Measurements from ENCODE around the gene CHRNA5. TPM values are rescaled to one million over a fixed set of nuclear protein-coding genes. Genes with fewer than 3 reads are reported as not detected.

The CHRNA5 gene
- total RNA-seq, 2 experiments from 2014 or later: 2.0 to 2.7 TPM

- no peak for DNase-seq
- Mint-ChIP-seq H3K4me3 (no peak overlapping the region), H3K9me3 (no peaks in the 10 kb centered on the region), H3K36me3 (ENCODE audit: low read depth) (no peaks in the 10 kb centered on the region), H3K4me1 (ENCODE audit: low read depth) (no peaks in the 10 kb centered on the region), H3K27ac (no peak overlapping the region), H3K27me3 (no peaks in the 10 kb centered on the region)
- CTCF ChIA-PET: no interaction called here
- TF ChIP-seq, protein P1, sequence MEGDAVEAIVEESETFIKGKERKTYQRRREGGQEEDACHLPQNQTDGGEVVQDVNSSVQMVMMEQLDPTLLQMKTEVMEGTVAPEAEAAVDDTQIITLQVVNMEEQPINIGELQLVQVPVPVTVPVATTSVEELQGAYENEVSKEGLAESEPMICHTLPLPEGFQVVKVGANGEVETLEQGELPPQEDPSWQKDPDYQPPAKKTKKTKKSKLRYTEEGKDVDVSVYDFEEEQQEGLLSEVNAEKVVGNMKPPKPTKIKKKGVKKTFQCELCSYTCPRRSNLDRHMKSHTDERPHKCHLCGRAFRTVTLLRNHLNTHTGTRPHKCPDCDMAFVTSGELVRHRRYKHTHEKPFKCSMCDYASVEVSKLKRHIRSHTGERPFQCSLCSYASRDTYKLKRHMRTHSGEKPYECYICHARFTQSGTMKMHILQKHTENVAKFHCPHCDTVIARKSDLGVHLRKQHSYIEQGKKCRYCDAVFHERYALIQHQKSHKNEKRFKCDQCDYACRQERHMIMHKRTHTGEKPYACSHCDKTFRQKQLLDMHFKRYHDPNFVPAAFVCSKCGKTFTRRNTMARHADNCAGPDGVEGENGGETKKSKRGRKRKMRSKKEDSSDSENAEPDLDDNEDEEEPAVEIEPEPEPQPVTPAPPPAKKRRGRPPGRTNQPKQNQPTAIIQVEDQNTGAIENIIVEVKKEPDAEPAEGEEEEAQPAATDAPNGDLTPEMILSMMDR (IDR thresholded peaks at IDR 0.05): no peak
- intact Hi-C loops (cut with micrococcal nuclease): no loop called here
- POLR2A ChIA-PET: no interaction called here
- no peak for ATAC-seq
Observed at GRCh38 chr15:78573416-78573815, 8.1 kb downstream of the CHRNA5 start.

DNA sequence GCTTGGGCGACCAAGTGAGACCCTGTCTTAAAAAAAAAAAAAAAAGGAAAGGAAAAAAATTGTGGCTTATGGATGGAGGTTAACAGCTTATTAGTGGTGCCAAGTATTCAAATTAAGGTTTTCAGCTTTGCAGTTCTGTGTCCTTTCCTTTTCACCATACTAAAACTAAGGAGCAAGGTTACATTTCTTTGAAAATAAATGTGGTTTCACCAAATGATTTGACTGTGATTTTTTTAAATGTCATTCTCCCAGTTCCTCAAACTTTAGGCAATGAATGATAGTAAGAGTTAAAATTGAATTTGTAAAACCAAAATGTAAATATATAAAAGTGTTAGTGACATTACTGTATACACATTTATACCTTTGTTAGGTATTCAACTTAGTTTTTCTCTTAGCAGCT lies 9.6 kb downstream of the CHRNA5 start:
- ChIA-PET POLR2A (no interaction called here), CTCF (no interaction called here)
- TF ChIP-seq, protein P1 (IDR thresholded peaks at IDR 0.05): no peak
- H3K4me3 Mint-ChIP-seq: no peak overlapping the region
- ATAC-seq: no peak
- H3K27me3 Mint-ChIP-seq: no peaks in the 10 kb centered on the region
- no peak overlapping the region for H3K27ac Mint-ChIP-seq
- no peaks in the 10 kb centered on the region for H3K4me1 Mint-ChIP-seq (ENCODE audit: low read depth)
- DNase-seq: no peak
- intact Hi-C loops (cut with micrococcal nuclease): no loop called here
- H3K36me3 Mint-ChIP-seq (ENCODE audit: low read depth): no peaks in the 10 kb centered on the region
- no peaks in the 10 kb centered on the region for H3K9me3 Mint-ChIP-seq

DNA sequence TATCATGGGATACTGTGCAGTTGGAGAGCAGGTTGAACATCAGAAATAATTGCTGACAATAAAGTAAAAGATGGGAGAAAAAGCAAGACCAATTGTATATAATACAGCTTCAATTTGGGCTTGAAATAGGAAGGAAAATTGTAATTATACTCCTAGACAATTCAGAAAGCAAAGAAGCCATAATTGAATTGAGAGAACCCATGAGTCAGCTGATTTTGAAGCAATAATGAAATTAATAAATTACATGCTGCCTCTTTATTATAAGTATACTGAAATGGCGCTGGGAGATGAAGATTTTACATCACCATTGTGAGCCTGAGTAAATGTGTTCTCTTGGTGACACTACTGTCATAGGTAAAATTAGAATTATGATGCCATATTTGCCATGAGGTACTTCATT lies 32.3 kb downstream of the CHRNA5 start:
- no peaks in the 10 kb centered on the region for H3K27me3 Mint-ChIP-seq
- POLR2A ChIA-PET: no interaction called here
- intact Hi-C loops (cut with micrococcal nuclease): no loop called here
- H3K4me3 Mint-ChIP-seq: no peak overlapping the region
- DNase-seq: no peak
- no peaks in the 10 kb centered on the region for H3K4me1 Mint-ChIP-seq (ENCODE audit: low read depth)
- CTCF ChIA-PET: interaction anchor here (3.1 kb wide), 1 partner anchor 112 kb away, joined by 8 read pairs; no protein-coding TSS in a partner anchor
- ATAC-seq: no peak
- no peaks in the 10 kb centered on the region for H3K36me3 Mint-ChIP-seq (ENCODE audit: low read depth)
- TF ChIP-seq, protein P1 (IDR thresholded peaks at IDR 0.05): no peak
- no peaks in the 10 kb centered on the region for H3K9me3 Mint-ChIP-seq
- no peak overlapping the region for H3K27ac Mint-ChIP-seq

GRCh38 chr15:78598348-78598747 lies 33.0 kb downstream of the CHRNA5 start:
- ATAC-seq (no peak), DNase-seq (no peak)
- Mint-ChIP-seq H3K9me3 (no peaks in the 10 kb centered on the region), H3K27me3 (peaks cover 2% of the 10 kb centered on the region), H3K4me3 (no peak overlapping the region), H3K36me3 (ENCODE audit: low read depth) (no peaks in the 10 kb centered on the region), H3K27ac (no peak overlapping the region), H3K4me1 (ENCODE audit: low read depth) (no peaks in the 10 kb centered on the region)
- POLR2A ChIA-PET: no interaction called here
- intact Hi-C loops (cut with micrococcal nuclease): no loop called here
- TF ChIP-seq, protein P1 (IDR thresholded peaks at IDR 0.05): no peak
- CTCF ChIA-PET: interaction anchor here (3.1 kb wide), 1 partner anchor 111 kb away, joined by 8 read pairs; no protein-coding TSS in a partner anchor

- no peak overlapping the region for H3K4me3 Mint-ChIP-seq
- no peak overlapping the region for H3K27ac Mint-ChIP-seq
- intact Hi-C loops (cut with micrococcal nuclease): no loop called here
- no peaks in the 10 kb centered on the region for H3K4me1 Mint-ChIP-seq (ENCODE audit: low read depth)
- TF ChIP-seq, protein P1 (IDR thresholded peaks at IDR 0.05): no peak
- DNase-seq (no peak), ATAC-seq (no peak)
- peaks cover 5% of the 10 kb centered on the region for H3K27me3 Mint-ChIP-seq
- H3K36me3 Mint-ChIP-seq (ENCODE audit: low read depth): no peaks in the 10 kb centered on the region
- CTCF ChIA-PET: interaction anchor here (3.1 kb wide), 1 partner anchor 110 kb away, joined by 8 read pairs; no protein-coding TSS in a partner anchor
- POLR2A ChIA-PET: no interaction called here
- H3K9me3 Mint-ChIP-seq: no peaks in the 10 kb centered on the region
Observed at GRCh38 chr15:78599189-78599588, 33.9 kb downstream of the CHRNA5 start.
